Stimulated activated CD8-positive, alpha-beta memory T cell treated with anti-CD3 and anti-CD28 coated beads, Interleukin-7, amount 100 ng/mL, for 48 hours (primary cell): ENCODE measurements around the gene PRM1.

ENCODE experiments used
- DNase-seq, 2 donors: peaks; one replicate each; pipeline ENCODE4 v3.0.0-alpha.2; 2020; ENCODE audit warnings: low read depth in 1 of 2; ENCODE audit errors: extremely low read depth in 1 of 2

PRM1 gene

DNA sequence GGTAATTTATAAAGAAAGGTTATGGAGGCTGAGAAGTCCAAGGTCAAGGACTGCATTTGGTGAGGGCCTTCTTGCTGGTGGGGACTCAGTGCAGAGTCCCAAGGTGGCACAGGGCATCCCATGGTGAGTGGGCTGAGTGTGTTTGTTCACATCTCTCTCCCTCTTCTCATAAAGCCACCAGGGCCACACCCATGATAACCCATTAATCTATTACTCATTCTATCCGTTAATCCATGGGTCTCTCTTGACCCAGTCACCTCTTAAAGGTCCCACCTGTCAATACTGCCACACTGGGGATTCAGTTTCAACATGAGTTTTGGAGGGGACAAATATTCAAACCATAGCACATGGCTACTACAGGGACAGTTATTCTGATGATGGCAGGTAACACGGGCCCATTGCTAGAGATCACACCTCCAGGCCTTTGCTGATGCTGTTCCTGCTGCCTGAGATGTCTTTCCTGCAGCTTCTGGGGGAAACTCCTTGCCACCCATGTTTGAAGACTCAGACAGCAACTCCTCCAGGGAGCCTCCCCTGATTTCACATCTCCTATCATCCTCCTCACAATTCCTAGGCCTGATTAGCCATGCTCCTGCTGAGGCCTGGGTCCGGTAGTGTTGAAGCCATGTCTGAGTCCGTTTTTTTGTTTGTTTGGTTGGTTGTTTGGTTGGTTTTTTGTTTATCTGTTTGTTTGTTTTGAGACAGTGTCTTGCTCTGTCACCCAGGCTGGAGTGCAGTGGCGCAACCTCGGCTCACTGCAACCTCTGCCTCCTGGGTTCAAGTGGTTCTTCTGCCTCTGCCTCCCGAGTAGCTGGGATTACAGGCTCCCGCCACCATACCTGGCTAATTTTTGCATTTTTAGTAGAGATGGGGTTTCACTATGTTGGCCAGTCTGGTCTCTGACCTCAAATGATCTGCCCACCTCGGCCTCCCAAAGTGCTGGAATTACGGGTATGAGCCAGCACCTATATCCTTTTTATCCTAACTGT is 41.2 kb downstream of the PRM1 start:
- DNase-seq: no peak

GRCh38 chr16:11238272-11239202 is 42.6 kb downstream of the PRM1 start:
- DNase-seq: no peak

DNA sequence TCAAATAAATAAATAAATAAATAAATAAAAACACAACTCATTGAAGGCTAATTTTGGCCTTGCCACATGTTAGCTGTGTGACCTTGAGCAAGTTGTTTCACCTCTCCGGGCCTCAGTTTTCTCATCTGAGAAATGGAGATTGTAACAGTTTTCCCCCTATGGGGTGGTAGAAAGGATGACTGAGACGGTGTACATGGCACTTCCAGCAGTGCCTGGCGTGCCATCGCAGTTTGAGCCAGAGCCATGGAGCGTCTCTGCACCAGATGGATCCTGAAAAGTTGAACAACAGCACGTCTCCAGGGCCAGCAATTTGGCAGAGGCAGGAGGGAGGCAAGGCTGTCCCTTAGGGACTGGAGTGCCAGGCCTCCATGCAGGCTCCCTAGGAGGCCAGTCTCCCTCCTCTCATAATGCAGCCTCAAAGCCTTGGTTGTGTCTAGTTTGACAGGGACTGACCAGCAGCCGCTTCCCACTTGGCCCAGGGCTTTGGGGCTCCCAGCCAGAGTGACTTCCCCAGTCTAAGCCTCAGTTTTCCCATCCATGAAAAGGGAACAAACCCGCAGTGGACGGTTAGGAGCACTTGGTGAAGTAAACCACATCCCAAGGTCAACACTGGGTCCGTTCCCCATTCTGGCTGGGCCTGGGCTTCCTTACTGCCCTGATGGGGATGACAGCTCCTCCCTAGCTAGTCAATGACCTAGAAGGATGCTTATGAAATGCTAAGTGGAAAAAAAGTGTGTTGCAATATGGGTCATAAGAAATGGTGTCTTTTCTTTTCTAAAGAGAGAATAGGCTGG is 44.5 kb downstream of the PRM1 start:
- no peak for DNase-seq

- no peak for DNase-seq
These were observed 45.5 kb downstream of the PRM1 start for GRCh38 chr16:11235703-11235991.

DNA sequence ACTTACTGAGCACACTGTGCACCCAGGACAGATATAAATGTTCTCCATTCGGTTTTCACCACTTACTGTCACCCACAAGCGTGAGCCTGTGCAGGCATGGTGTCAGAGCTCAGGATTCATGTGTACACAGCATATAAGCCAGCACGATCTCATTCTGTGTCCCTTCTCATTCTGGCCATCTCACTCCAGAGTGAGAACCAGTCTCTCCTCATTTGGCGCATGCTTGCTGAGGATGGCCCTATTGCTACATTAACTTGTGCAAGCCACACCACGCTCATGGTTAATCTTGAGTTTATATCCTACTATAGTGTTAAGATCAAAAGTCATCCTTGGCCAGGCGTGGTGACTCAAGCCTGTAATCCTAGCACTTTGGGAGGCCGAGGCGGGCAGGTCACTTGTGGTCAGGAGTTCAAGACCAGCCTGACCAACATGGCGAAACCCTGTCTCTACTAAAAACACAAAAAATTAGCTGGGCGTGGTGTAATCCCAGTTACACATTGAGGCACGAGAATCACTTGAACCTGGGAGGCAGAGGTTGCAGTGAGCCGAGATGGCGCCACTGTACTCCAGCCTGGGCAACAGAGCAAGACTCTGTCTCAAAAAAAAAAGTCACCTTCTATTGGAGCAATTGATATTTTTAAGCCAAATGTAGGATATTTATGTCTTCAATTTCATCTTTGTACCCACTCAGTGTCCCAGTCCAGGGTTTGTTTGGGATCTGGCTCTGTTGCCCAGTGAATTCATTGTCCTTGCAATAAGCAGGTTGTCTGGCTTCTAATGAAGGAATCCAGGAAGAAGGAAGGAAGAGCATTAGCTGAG is 46.0 kb downstream of the PRM1 start:
- DNase-seq: no peak

DNA sequence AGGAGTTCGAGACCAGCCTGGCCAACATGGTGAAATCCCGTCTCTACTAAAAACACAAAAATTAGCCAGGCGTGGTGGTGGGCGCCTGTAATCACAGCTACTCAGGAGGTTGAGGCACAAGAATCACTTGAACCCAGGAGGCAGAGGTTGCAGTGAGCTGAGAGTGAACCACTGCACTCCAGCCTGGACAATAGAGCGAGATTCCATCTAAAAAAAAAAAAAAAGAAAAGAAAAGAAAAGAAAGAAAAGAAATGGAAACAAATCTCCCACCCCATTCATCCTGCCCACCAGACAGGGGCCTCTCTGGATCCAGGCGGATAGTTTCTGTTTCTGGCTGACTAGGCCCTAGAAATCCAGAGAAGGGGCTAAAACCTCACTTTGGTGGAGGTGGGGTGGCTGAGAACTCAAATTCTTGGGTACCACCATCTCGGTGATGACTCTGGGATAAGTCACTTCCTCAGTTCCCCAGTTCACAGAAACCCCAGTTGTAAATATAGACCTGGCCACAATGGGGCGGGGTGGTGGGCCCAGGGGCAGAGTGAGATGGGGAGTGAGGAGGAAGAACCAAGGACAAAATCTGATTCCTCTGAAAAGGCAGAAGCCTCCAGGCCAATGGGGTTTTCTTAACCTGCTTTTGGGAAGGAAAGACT is 47.3 kb downstream of the PRM1 start:
- peak; percentile 74 to 86 for DNase-seq

GRCh38 chr16:11232852-11233726 is 48.0 kb downstream of the PRM1 start:
- DNase-seq: peak; percentile 89 to 95

GRCh38 chr16:11232302-11232851 is 48.8 kb downstream of the PRM1 start:
- no peak for DNase-seq

DNA sequence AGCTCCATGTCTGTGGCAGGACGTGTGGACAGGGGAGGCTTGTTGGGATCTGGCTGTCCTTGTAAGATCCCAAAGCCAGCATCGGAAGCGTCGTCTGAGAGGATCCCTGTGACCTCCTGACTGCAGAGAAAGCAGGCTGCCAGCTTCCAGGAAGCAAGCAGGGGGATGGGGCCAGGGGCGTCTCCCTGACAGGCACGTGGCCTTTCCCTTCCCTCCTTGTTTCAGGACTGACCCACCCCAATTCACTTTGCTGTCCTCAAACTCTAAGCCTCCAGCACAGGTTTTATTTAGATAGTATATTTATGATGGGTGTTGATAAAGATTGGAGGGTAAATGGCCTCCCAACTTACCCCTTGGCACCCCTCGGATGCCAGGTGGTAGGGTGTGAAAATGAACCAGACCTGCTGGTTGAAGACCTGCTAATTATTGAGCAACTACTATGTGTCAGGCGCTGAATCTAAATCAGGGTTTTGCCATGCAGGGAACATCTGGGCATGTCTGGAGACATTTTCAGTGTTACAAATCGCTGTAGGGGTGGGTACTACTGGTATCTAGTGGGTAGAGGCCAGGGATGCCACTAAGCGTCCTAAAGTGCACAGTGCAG is 49.7 kb downstream of the PRM1 start:
- no peak for DNase-seq
